Right lung (tissue), 5 donors: ENCODE measurements around the gene CEP63. TPM values are rescaled to one million over a fixed set of nuclear protein-coding genes. Genes with fewer than 3 reads are reported as not detected.
"Not testable (repeated sequence)": the region's sequence is repeated elsewhere in the genome, so short reads cannot be mapped to it uniquely, and the experiment has no call there.

Source experiments
- DNase-seq, 2 donors: peaks; one replicate each; pipeline ENCODE4 v3.0.0-alpha.2; 2013
- polyA plus RNA-seq, 5 donors: library from polyadenylated mRNA; unstranded; fragments of 120-200 nt; gene quantifications; one replicate each; pipeline versions ENCODE4 v1.2.1 to v1.2.3, GENCODE V29; 2013; ENCODE audit warnings: inconsistent platforms in 1 of 5, low replicate concordance in 1 of 5; ENCODE audit not compliant: insufficient read length in 5 of 5, insufficient read depth in 1 of 5

Gene CEP63
- polyA plus RNA-seq, 5 donors: 24.6 to 41.3 (median 33.0) TPM

DNA sequence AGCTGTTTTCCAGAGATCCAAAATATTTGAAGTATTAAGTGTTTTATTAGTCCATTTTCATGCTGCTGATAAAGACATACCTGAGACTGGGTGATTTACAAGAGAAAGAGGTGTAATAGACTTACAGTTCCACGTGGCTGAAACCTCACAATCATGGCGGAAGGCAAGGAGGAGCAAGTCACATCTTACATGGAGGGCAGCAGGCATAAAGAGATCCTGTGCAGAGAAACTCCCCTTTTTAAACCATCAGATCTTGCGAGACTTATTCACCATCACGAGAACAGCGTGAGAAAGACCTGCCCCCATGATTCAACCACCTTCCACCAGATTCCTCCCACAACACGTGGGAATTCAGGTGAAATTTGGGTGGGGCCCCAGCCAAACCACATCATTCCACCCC lies 82.9 kb downstream of the CEP63 start:
- DNase-seq: no peak

DNA sequence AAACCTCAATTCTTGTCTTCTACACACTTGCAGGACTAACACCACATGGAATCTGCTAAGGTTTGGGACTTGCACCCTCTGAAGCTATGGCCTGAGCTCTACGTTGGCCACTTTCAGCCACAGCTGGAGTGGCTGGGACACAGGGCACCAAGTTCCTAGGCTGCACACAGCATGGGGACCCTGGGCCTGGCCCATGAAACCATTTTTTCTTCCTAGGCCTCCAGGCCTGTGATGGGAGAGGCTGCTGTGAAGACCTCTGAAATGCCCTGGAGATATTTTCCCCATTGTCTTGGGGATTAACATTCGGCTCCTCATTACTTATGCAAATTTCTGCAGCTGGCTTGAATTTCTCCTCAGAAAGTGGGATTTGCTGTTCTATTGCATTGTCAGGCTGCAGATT lies 84.0 kb downstream of the CEP63 start:
- not testable (repeated sequence) for DNase-seq

DNA sequence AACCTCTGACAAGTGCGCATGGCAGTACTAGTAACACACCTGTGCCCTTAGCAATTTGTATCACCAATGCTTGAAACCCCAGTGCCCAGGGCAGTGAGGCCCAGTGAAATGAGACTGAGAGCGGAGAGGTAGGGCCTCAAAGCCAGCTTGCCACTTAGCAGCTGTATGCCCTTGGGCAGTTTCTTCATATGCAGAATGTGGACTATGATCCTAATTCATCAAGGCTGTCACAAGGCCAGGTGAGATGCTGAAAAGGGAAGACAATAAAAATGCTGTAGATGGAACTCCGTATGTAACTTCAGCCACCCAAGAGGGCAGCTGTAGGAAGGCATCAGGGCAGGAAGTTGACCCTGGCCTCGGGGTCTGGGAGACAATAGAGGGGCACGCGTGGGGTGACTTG lies 90.6 kb downstream of the CEP63 start:
- DNase-seq: no peak

DNA sequence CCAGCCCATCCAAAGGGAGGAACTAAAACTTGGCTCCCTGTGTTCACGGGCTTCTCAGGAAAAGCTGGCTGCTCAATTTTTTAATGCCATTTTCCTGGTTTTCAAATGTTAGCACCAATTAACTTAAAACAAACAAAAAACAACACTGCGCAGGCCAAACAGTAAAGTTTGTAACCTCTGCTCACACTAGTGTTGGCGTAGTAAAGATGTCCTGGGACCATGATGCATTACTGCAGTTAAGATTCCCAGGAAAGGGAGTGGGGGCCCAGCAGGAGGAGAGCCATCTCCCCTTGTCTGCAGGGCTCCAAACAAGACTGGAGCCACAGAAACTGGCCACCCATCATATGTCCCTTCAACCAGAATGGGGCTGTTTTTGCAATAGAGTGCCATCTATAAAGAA lies 91.0 kb downstream of the CEP63 start:
- no peak for DNase-seq

DNA sequence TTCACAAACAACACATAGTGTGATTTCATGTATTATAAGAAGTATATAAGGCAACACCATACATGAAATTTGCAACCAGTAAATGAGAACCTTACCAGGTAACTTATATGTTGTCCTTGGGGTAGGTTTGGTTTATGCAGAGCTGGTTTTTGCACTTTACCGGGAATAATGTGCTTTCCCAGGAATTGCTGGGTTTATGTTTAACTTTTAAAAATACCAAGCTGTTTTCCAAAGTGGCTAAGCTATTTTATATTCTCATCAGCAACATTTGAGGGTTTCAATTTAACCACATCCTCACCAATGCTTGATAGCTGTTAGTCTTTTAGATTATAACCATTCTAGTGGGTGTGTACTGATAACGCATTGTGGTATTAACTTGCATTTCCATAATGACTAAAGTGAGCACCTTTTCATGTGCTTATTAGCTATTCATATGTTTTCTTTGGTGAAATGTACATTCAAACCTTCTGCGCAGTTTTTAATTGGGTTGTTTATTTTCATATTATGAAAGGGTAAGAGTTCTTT lies 93.3 kb downstream of the CEP63 start:
- DNase-seq: no peak

DNA sequence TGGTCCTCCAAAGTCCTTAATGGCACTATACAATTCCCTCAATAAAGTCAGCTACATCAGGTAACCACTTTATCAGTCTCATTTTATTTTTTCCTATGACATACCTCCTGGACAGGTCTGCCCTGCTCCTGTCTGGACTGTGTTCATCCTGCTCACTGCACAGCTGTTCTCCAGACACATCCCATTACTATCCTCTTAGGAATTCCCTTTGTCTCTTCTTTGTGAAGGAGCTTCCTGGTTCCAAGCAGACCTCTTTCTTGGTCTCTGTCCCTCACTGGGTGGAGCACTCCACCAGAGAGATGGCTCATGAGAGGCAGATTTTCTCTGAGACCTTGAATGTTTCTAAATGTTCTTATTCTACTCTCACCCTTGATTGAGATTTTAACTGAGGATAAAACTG lies 104.9 kb downstream of the CEP63 start:
- DNase-seq: no peak

DNA sequence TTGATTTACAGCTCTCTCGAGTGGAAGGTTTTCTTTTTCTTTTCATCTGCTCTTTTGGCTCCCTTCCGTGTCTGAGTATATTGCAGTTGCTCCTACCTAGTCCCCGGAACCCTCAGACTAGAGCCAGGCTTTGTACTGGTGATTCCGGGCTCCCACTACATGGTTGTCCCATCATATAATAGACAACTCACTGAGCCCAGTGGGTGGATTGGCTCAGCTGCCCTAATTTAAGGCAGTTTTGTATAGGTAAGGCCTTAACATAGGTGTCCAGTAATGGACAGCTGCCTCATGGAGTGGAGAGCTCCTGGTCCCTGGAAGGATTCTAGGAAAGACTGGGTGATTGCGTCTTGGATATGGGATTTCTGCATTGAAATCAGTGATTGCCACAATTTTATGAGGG lies 106.9 kb downstream of the CEP63 start:
- DNase-seq: no peak

DNA sequence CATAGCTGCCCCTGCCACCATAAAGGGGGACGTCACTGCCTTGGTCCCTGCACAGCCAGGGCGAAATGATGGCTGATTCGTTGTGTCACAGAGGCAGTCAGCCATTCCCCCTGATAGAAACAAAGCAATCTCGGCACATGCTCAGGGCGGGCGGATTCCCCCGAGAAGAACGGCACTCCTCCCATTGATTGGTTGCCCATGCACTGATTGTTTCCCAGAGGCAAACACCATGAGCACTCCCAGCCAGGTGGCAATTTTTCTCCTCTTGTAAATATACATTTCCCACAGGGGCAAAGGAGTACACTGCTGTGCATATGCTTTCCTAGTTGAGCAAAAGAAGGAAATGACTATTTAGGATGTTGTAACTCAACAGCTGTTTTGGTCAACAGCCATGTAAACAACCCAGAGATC lies 108.5 kb downstream of the CEP63 start:
- DNase-seq: peak; percentile 25 to 27

DNA sequence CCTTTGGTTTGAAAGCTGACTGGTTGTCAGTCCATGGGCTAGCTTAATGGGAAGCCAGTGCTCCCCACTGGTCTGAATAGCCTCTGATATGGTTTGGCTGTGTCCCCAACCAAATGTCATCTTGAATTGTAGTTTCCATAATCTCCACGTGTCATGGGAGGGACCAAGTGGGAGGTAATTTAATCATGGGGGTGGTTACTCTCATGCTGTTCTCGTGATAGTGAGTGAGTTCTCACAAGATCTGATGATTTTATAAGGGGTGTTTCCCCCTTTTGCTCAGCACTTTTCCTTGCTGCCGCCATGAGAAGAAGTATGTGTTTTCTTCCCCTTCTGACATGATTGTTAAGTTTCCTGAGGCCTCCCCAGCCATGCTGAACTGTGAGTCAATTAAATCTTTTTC lies 109.1 kb downstream of the CEP63 start:
- not testable (repeated sequence) for DNase-seq

DNA sequence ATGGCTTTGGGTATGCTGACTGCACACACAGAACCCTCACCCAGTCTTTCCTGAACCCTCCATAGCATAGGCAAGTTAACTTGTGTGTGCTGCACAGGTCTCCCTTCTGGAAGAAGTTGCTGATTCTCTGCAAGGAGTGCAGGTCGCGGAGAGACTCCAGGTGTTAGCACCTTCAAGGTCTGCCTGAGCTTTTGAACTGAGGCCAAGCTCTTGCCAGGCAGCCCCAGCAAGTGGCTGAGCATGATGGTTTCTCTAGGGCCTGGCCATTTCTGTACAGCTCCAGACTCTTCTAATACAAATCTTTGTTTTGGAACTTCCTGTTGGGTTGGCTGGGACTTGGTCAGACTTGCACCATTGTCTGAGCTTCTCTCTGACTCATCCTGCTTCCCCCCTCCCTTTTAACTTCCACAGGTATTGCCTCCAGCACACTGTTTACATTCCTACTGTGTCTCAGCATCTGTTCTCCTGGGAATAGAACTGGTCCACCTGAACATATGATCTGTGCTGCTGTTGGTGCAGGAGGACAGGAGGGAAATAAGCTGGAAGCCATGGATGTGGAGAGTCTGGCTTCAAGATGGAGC lies 111.6 kb downstream of the CEP63 start:
- no peak for DNase-seq

DNA sequence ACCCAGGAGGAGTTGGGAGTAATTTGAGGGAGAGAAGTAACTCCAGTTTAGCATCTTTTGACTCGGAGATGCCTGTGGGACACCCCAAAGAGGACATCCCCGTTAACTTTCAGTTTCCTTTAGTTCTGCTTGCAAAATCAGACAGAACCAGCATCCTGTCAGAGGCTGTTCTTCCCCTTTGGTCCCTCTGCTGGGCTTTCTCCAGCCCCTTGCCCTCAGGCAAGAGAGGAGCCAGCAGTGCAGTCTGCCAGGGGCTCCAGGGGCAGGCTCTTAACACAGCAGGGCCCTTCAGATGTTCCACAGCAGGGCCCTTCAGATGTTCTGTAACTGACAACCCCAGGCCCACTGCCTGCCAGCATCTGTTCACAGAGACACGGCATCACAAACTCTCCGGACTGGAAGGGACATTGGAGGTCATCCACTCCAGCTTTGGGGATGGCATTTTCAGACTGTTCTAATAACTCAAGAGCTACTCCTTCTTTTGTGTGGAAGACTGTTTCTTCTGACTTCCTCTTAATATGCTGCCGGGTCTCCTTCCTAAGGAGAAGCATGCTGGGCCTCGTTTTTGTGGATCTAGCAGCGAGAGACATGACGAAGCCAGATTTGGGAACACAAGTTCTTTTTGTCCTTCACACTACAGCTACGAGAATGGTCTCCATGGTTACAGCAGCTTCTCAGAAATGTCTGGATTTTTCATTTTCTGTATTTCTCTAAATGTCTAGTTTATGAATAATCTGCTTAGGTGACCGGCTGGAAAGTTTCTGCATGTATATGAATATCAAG lies 113.1 kb downstream of the CEP63 start:
- DNase-seq: no peak

DNA sequence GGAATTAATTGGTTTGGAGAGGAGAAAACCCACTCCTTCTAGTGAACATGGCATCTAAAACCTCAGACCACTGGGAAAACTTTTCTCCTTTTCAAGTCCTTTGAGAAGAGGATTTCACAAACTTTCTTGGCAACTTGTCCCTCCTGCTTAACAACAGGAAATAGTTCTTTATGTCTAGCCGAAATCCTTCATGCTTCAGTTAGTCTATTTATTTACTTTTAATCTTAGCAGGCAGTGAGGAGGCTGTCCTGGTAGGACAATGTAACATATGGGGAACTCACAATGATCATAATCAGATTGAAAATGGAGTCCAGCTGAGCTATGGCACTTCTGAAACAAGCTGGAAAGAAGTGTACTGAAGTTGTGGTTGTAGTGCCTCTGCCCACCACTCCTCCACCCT lies 114.3 kb downstream of the CEP63 start:
- DNase-seq: no peak

DNA sequence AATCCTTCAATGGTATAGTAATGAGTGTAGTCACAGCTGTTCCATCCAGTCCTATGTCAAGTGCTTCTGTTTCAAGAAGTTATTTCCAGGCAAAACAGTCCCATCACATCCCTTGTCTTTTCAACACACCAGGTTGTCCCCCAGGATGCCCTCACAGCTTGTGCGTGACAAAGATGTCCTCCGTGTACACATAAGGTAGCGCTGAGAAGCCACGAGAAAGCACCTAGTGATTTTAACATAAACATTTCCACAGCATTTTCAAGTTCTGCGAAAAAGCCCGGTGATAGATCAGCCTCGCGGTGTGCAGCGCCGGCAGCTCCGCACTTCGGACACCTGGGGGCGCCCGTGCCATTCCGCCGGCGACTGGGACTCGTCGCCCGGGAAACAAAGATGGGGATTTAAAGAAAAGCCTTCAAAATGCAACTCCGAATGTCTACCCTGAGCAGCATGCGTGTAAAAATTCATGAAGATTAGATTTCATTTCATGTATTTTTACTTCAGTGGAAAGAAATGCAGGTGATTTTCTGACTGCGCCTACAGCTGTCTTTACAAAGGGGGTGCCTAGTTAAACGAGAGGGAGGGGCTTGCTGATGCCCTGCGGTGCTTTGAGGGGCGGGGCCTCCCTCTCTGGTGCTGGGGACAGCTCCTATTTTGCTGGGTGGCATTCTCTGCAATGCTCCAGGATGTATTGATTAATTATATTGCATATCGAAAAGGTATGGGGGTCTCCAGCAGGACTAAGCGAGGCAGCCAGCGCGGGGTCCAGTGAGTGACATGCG lies 115.0 kb downstream of the CEP63 start:
- DNase-seq: peak; percentile 56 to 70

DNA sequence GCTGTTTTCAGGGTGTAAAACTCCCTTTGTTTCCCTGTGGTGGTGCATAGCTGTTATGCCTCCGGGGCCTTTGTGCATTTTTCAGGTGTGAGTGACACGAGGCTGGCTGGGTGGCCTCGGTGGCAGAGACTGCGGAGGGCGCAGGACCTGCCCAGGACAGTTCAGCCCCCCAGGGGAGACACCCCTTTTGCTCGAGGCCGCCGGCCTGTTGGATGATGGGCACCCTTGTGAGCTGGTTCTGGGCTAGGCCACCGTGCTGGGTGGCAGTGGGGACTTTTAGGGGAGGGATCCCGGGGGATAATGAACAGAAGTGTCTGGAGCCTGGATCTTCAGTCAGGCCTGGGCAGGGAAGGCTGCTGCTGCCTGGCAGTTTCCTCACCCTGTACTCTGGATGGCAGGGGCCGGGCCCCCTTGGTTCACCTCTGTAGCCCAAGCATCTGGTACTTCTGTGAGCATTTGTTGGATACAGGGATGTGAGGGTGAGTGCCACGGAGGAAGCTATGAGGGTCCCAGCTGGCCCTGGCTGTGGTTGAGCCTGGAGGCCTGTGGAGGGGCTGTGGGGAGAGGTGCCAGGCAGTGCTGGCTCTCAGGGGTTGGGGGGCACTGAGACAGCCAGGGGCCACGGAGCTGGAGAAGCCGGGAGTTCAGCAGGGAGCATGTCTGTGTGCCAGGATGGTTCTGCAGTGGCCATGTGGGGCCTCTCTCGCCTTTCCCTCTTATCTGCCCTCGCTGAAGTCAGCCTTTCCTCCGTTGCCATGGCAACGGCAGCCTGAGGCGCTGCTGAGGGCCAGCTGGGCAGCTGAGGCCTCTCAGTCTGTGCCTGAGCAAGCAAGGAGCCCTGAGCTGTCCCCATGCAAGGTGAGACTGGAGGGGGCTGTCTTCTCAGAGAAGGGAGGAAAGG lies 115.9 kb downstream of the CEP63 start:
- peak; percentile 78 to 82 for DNase-seq

DNA sequence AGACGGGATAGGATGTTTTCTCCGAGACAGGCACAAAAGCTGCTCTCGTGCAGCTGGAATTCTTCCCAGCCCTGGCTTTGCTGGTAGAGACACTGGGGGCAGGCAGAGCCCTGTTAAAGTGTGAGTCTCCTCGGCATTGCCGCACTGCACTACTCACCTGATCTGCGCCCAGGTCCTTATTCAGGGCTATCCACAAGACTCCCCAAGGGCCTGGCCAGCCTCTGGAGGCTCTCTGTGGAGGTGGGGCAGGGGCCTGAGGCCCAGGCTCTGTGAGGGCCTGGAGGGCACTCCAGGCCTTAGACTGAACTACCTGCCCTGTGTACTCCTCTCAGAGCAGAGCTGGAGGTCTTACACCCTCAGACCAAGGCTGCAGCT lies 116.6 kb downstream of the CEP63 start:
- no peak for DNase-seq

DNA sequence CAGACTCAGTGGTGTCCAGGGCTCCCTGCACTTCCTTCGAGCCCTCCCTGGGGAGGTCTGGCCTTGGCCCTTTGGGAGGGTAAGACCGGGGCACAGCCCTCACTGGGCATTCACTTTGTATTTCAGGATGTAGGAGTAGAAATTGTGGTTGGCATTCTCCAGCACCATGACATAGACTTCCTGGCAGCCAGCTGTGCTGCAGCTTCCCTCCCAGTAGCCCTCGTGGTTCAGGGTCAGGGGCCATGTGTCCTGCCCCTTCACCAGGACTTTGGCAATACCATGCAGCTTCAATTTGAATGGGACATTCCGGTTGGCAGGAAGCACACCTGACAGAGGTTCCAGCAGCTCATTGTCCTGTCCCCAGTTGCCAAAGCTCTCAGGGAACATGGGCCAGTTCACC lies 117.6 kb downstream of the CEP63 start:
- DNase-seq: no peak

DNA sequence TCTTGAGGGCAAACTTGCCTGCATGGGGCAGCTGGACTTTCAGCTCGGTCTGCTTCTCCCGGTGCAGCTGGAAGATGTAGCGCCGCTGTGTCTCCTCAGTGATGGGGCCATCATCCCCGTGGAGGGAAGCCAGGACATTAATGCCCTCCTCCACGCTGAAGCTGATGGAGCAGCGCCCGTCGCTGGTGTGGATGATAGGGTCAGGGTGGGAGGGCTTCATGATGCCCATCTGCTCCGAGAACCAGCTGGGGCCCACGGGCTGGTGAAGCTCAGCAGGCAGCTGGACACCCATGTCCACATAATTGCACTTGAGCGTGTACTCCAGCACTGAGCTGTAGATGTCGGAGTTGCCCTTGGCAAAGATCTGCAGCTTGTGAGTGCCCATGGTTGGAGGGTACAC lies 118.1 kb downstream of the CEP63 start:
- DNase-seq: no peak

DNA sequence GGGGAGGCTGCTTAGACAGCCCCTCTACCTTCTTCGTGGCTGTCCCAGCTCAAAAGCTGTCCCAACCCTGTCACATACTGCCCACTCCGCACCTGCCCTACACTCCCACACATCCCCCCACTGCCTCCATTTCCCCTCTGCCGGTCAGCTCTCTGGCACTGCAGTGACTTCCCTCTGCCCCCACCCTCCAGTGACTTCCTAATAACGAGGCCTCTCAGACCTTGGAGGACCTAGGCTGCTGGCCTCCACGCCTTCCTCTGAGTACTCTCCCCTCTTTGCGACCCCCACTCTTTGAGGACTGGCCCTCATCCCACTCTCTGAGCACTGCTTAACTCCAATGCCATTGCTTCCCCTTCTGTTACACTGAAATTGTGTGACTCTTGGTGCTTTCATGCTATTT lies 119.7 kb downstream of the CEP63 start:
- no peak for DNase-seq

DNA sequence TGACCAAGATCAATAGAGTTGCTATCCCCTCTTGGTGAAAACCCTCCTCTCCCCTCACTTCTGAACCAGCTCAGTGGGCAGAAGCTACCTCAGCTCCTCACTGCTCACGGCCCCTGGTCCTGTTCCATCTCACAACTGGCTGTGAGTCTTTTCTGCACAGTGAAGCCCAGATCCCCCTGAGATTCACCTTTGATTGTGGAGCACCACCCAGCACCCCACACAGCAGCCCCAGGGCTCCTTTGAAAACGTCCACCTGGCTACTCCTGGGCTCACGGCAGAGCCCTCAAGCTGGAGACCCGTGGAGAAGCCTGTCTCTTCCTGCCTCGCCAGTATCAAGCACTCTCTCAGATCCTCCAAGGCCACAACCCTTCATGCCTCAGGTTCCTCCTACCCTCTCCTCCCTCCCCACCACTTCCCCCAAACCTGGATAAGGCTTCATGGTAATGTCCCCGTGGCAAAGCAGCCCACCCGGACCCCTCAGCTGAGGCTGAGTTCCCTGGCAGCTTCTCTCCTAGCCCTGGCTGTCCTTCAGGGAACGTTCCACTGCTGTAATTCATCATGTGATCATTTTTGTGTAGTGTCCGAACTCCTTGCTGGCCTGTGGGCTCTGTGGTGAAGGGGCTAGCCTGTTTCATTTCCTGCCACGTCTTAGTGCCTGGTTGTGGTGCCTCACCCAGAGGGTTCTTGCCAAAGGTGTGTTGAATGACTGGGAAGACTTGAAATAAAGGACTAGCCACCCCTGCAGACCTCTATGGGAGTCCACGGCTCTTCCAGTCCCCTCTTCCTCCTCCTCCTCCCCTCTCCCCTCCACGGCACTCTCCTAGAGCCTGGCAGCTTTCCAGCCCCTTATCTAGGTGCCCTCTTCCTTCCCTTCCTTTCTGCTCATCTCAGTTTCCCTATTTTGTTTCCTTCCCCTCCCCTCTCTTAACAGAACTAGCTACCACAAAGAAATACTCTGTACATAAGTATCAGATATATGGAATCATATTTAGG lies 120.5 kb downstream of the CEP63 start:
- no peak for DNase-seq
